ENCODE data around the gene SRP68. TPM values are rescaled to one million over a fixed set of nuclear protein-coding genes. Genes with fewer than 3 reads are reported as not detected.
A peak's percentile ranks its signal among the peaks of the same experiment; 100 is the strongest.

The SRP68 gene
- total RNA-seq, 1 donor from 2014 or later: 76.1 TPM

GRCh38 chr17:76115138-76115754 lies 42.9 kb upstream of the SRP68 start:
- ATAC-seq (ENCODE audit: low read depth) (no peak), DNase-seq (no peak)
- CTCF ChIA-PET: interaction anchor here (2.6 kb wide), 1 partner anchor 165 kb away, joined by 16 read pairs; no protein-coding TSS in a partner anchor
- no peaks in the 10 kb centered on the region for H3K9me3 Mint-ChIP-seq
- no peak for TF ChIP-seq CTCF (IDR thresholded peaks at IDR 0.05)
- H3K36me3 Mint-ChIP-seq (ENCODE audit: low read depth): no peaks in the 10 kb centered on the region
- POLR2A ChIA-PET: interaction anchor here (1.0 to 1.9 kb wide), 2 partner anchors 11 to 165 kb away, joined by 3 to 5 read pairs; partner anchors contain the start of gene EXOC7
- H3K4me1 Mint-ChIP-seq: no peaks in the 10 kb centered on the region
- no peak overlapping the region for H3K27ac Mint-ChIP-seq
- intact Hi-C loops (cut with micrococcal nuclease): no loop called here
- no peak overlapping the region for H3K4me3 Mint-ChIP-seq
- peaks cover 3% of the 10 kb centered on the region for H3K27me3 Mint-ChIP-seq

GRCh38 chr17:76111956-76112355 lies 39.6 kb upstream of the SRP68 start:
- POLR2A ChIA-PET: no interaction called here

DNA sequence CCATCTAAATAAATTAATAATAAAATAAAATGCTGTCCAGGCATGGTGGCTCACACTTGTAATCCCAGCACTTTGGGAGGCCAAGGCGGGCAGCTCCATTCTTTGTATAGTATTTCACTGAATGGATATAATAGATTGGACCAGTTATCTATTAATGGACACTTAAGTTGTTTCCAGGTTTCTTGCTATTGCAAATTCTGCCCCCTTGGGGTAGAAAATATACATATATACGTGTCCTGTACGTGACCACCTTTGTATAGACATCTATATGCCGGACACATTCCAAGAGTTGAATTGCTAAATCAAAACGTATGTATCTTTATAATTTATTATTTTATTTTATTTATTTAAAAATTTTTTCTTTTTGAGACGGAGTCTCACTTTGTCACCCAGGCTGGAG lies 35.2 kb upstream of the SRP68 start:
- no peak for TF ChIP-seq CTCF (IDR thresholded peaks at IDR 0.05)
- H3K27ac Mint-ChIP-seq: no peak overlapping the region
- no peak for DNase-seq
- no peak for ATAC-seq (ENCODE audit: low read depth)
- intact Hi-C loops (cut with micrococcal nuclease): loop anchor here (10.0 kb wide), 2 partner anchors 277 to 407 kb away; partner anchors contain the start of gene SPHK1
- H3K9me3 Mint-ChIP-seq: no peaks in the 10 kb centered on the region
- H3K36me3 Mint-ChIP-seq (ENCODE audit: low read depth): peaks cover 9% of the 10 kb centered on the region
- H3K4me1 Mint-ChIP-seq: peaks cover 13% of the 10 kb centered on the region
- ChIA-PET CTCF (no interaction called here), POLR2A (interaction anchor here (1.1 kb wide), 1 partner anchor 157 kb away, joined by 4 read pairs; no protein-coding TSS in a partner anchor)
- H3K27me3 Mint-ChIP-seq: no peaks in the 10 kb centered on the region
- no peak overlapping the region for H3K4me3 Mint-ChIP-seq

More at GRCh38 chr17:76111956-76112355, 39.6 kb upstream of the SRP68 start:
- TF ChIP-seq CTCF (IDR thresholded peaks at IDR 0.05): no peak
- ATAC-seq (ENCODE audit: low read depth) (no peak), DNase-seq (no peak)
- H3K4me1 Mint-ChIP-seq: no peaks in the 10 kb centered on the region
- intact Hi-C loops (cut with micrococcal nuclease): no loop called here
- no peak overlapping the region for H3K4me3 Mint-ChIP-seq
- H3K9me3 Mint-ChIP-seq: no peaks in the 10 kb centered on the region
- no peak overlapping the region for H3K27ac Mint-ChIP-seq
- H3K36me3 Mint-ChIP-seq (ENCODE audit: low read depth): no peaks in the 10 kb centered on the region
- CTCF ChIA-PET: no interaction called here
- H3K27me3 Mint-ChIP-seq: no peaks in the 10 kb centered on the region

GRCh38 chr17:76106703-76107102 lies 34.4 kb upstream of the SRP68 start:
- TF ChIP-seq CTCF (IDR thresholded peaks at IDR 0.05): no peak
- no peaks in the 10 kb centered on the region for H3K27me3 Mint-ChIP-seq
- H3K27ac Mint-ChIP-seq: no peak overlapping the region
- peaks cover 17% of the 10 kb centered on the region for H3K4me1 Mint-ChIP-seq
- H3K9me3 Mint-ChIP-seq: no peaks in the 10 kb centered on the region
- intact Hi-C loops (cut with micrococcal nuclease): loop anchor here (10.0 kb wide), 2 partner anchors 278 to 408 kb away; partner anchors contain the start of gene SPHK1
- H3K4me3 Mint-ChIP-seq: no peak overlapping the region
- POLR2A ChIA-PET: interaction anchor here (0.9 to 1.3 kb wide), 4 partner anchors 15 to 165 kb away, joined by 3 to 4 read pairs (median 3); partner anchors contain the start of genes ACOX1 and TEN1
- peaks cover 13% of the 10 kb centered on the region for H3K36me3 Mint-ChIP-seq (ENCODE audit: low read depth)
- CTCF ChIA-PET: interaction anchor here (1.3 to 1.4 kb wide), 2 partner anchors 93 to 173 kb away, joined by 4 to 5 read pairs; no protein-coding TSS in a partner anchor
- ATAC-seq (ENCODE audit: low read depth) (no peak), DNase-seq (no peak)

- peaks cover 26% of the 10 kb centered on the region for H3K36me3 Mint-ChIP-seq (ENCODE audit: low read depth)
- H3K4me3 Mint-ChIP-seq: peak overlapping the region; percentile 46
- no peak overlapping the region for H3K27ac Mint-ChIP-seq
- POLR2A ChIA-PET: interaction anchor here (0.6 to 2.0 kb wide), 2 partner anchors 160 to 200 kb away, joined by 3 to 8 read pairs; partner anchors contain the start of genes MRPL38 and UBALD2
- TF ChIP-seq CTCF (IDR thresholded peaks at IDR 0.05): no peak
- ATAC-seq (ENCODE audit: low read depth) (no peak), DNase-seq (no peak)
- H3K9me3 Mint-ChIP-seq: no peaks in the 10 kb centered on the region
- H3K27me3 Mint-ChIP-seq: no peaks in the 10 kb centered on the region
- H3K4me1 Mint-ChIP-seq: peaks cover 20% of the 10 kb centered on the region
- intact Hi-C loops (cut with micrococcal nuclease): loop anchor here (10.0 kb wide), 2 partner anchors 280 to 410 kb away; partner anchors contain the start of gene SPHK1
- CTCF ChIA-PET: interaction anchor here (0.7 to 2.2 kb wide), 2 partner anchors 41 to 175 kb away, joined by 3 to 12 read pairs; no protein-coding TSS in a partner anchor
Measured at GRCh38 chr17:76104896-76105231, 32.5 kb upstream of the SRP68 start.

Data from activated B cell treated with CpG ODN at 0.5 μM for 24 hours (primary cell).